HG03095 (cell line): ENCODE data around the gene GRIN2C.

Experiments
- ATAC-seq: cut with Tn5 transposase; IDR thresholded peaks from one replicate; pipeline ENCODE4 v1.9.1; 2021; ENCODE audit warnings: moderate library complexity; ENCODE audit not compliant: unreplicated experiment

GRIN2C gene

DNA sequence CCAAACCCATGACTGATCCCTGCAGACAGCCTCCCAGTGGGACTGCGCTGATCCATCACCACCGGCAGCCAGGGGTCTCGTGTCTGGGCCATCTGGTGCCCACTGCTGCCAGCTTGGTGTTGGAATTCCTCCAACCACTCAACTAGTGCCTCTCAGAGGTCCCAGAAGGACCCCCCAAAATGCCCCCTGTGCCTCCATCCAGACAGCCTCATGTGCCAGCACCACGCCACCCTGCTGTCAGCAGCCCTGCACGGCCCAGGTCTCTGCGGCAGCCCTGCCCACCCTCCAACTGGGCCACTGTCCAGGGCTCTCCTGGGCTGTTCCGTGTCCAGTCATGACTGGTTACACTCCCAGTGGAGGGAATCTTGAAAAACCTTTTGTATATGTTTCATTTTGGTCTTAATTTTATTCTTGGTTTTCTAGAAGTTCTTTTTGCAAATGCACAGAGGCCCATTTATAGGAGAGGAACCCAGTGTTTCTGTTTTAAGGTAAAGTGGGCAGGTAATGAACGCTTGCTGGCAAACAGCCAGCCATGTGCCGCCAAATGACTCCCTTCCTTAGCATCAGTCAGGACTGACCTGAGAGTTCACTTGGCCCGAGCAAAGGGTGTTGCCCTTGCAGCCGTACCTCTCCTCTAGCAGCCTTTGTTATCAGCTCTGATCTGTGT lies 34.6 kb downstream of the GRIN2C start:
- no peak for ATAC-seq

DNA sequence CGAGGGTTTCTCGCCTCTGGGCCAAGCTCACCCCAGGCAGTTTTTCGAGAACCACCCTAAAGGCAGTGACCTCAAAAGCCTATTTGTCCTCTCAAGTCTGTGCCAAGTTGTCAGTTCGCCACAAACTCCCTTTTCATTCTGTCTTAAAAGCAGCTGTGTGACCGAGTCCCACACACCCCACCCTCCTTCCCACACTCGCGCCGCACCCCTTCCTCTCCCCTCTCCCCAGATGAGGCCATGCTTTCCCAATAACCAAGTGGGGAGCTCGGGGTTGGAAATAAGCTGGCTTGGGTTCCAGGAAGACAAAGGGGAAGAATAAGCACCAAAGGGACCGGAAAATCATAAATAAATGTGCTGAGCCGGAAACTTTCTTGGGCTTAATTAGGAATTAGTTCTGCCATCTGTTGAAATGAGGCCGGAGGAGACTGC lies 36.7 kb downstream of the GRIN2C start:
- ATAC-seq: no peak

DNA sequence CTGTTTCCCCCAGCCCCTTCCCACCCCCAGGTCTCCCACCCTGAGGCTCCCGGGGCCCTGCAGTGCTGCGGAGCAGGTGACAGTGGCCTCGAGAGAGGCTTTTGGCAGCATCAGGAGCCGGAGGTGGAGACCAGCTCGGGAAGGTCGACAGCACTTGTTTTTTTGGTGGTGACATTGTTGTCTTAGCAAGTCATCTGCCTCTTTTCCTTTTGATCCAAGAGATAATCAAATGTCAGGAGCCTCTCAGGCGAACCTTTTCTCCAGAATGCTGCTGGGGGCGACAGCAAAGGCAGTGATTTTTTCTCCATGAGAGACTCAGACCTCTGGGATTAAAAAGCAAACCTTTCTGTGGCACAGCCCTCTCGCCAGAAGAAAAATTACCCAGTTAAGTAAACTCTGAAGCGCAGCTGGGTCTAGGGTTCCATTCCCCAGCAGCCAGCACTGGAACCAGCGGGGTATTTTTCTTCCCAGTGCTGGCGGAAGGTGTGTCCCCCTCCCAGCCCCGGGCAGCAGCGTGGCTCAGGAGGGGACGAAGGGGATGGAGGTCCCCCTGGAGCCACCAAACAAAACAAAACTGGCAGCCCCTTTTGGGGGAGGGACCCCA lies 37.2 kb downstream of the GRIN2C start:
- ATAC-seq: no peak

- ATAC-seq: no peak
These were observed 37.9 kb downstream of the GRIN2C start for GRCh38 chr17:74821655-74822334.

GRCh38 chr17:74819801-74820436 lies 39.8 kb downstream of the GRIN2C start:
- ATAC-seq: no peak

DNA sequence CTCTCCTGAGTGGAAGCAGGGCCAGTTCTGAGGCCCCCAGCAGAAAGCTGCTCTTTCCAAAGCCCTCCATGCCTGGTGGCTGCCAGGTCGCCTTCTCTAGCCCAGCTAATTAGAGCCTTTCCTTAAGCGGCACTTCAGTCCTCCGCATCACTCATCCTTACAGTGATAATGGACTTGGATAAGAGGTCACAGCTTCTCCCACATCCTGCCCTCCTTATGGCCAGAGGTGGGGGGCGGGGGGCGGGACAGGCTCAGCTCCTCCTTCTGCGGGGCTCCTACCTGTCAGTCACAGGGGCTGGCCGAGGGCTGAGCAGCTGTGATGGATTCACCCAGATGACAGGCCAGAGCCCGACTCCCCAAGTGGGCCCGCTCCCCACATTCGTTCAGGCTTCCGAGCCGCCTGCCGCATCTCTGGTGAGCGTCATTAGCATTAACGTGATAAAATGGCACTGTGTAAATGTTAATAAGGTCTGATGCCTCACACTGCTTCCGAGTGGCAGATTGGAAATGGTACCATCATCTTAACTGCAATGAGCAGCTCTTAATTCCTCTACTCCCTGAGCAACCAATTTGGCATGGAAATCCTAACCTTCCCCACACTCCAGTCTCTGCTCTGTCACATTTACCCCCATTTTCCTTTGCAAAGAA lies 41.3 kb downstream of the GRIN2C start:
- ATAC-seq: no peak

DNA sequence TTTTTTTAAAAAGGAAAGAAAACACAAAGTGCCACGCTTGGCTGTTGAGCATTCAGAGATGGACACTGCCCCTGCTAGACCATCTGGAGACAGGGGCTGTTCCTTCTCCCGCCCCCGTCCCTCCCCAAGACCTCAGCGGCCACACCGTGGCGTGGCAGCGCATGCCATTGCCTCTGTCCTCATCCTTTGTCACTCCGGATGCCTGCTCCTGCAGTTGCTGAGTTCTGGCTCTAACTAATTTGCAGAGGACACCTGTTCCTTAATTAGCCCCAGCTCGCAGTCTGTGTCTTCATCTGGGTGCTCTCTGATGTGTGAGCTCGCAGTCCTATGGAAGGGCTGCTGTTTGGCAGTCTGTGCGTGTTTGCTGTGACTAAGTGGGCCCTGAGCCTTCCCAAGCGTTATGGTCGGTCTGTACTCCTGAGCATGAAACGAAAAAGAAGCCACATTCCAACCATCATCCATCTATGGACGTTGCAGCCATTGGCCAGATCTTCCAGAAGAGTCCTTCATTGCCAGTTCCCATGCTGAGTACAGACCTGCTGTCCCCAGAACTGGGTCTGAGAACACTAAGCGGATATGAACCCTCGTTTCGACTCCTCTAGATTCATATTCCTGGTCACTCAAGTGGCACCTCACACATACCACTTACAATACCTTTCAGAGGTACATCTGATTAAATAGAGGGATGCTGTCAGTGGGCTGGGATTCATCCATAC lies 42.6 kb downstream of the GRIN2C start:
- ATAC-seq: no peak

DNA sequence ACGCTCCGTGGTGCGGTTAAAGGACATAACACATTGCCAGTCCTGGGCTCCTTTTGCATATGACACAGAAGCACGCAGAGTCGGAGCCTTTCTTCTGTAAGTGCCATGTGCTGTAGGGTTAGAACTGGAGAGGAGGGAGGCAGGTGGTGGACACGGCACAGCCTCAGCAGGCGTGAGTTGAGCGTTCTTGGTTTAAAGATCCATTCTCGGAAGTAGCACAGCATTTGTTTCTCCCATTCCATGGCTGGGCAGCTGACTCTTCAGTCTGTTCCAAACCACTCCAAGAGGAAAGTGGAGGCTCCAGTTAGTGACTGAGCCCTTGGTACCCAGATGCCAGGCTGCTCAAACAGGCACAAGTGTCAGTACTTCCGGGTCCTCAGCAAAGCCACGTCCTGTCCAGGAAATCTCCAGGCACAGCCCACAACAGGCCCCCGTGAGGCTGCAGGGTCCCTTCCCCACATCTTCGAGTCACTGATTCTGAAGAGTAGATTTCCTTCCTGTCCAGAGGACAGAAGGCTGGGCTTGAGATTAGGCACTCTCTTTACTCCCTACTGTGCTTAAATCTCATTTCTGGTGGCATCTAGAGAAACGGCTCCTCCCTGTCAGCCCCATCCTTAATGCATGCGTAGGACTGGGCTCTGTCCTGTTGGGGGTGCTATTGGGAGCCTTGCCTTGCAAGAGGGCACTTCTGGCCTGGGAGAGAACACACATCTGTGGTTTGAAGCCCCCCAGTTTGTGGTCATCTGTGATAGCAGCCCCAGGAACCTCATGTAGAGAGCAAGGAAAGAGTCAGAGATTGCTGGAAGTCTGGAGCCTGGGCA lies 43.9 kb downstream of the GRIN2C start:
- no peak for ATAC-seq

GRCh38 chr17:74815067-74815466 lies 44.6 kb downstream of the GRIN2C start:
- no peak for ATAC-seq

DNA sequence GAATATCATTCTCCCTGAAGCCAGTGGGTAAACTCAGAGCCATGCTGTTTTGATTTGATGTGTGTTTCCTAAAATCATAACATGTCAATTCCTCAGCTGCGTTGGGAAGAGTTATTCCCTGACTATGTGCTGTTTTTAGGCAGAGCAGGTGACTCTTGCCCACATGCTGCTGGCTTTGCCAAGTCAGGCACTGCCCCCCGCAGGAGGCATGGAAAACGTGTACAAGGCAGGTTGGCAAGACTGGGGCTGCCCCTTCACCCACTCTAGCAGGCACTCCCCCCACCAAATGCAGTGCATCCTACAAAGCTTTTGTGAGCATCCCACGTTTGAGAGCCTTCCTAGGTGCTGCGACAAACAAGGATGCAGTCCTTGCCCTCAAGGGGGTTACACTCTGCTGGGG lies 45.2 kb downstream of the GRIN2C start:
- ATAC-seq: no peak

- ATAC-seq: no peak
These were observed 47.3 kb downstream of the GRIN2C start for GRCh38 chr17:74812109-74813009.

DNA sequence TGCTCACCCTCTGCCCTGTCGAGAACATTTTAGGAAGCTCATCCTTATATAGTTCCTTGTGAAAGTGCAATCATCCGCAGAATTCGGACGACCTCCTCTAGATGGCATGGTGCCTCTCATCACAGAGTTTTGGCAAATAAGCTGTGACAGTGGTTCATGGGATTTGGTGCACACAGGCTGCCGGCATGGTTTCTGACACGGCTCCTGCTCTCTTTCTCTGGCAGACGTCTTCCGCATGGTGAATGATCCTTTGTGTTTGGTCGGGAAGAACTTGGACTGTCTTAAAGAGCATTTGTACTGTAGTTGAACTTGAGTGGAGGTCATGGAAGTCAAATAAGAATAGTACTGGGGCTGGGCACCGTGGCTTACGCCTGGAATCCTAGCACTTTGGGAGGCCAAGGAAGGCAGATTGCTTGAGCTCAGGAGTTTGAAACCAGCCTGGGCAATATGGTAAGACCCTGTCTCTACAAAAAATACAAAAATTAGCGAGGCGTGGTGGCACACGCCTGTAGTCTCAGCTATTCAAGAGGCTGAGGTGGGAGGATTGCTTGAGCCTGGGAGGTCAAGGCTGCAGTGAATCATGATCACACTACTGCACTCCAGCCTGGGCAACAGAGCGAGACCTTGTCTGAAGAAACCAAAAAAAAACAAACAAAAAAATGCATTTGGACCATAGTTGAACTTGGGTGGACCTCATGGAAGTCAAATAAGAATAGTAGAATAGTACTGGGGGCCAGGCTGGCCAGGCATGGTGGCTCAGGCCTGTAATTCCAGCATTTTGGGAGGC lies 48.8 kb downstream of the GRIN2C start:
- no peak for ATAC-seq

GRCh38 chr17:74808714-74809430 lies 50.8 kb downstream of the GRIN2C start:
- no peak for ATAC-seq

DNA sequence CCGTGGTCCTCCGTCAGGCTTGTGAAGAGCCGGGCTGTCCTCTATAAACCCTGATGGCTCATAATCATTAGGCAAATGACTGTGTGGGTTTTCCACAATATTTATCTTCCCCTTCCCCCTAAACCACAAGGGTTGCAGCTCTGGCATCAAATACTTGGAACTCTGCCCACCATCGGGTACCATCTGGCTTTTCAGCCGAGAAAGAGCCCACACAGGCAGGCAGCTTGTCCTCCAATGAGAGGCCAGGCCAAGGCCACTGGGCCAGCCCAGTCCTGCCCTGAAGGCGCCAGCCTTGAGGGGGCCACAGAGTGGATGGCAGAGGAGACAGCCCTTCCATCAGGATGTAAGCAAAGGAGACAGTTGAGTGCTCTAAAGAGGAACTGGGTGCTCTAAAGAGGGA lies 51.8 kb downstream of the GRIN2C start:
- no peak for ATAC-seq

- ATAC-seq: no peak
These were observed 52.2 kb downstream of the GRIN2C start for GRCh38 chr17:74807441-74807840.

- ATAC-seq: no peak
These were observed 53.4 kb downstream of the GRIN2C start for GRCh38 chr17:74806334-74806733.

DNA sequence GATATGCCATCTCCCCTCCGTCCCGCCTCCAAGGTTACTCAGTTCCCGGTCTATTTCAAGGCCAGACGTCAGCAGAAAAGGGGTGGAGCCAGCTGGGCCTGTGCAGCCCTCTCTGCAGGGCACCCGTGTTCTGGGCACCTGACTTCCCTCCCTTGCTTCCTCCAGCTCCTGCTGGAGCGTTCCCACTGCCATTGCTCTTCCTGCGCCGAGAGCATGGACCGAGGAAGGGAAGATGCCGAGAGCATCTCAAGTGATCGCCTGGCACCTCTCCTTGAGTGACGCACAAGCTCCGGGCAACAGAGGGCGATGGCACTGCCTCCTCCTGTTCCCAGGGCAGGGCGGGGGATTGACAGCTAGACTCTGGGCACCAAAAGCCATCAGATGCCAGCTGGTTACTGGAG lies 54.1 kb downstream of the GRIN2C start:
- ATAC-seq: no peak
